OCI-LY3 (cell line): ENCODE results near the gene ZNF180.

ENCODE experiments used
- H2AFZ ChIP-seq: fragments of 200-600, 300-600 bp; shearing (Covaris generic); 2 replicates; pipeline ENCODE4 v1.6.0; 2014; ENCODE audit warnings: antibody characterized with exemption, low read depth, low read length
- H3K27ac ChIP-seq: fragments of 200-600, 300-600 bp; sonication (generic); 2 replicates; pipeline ENCODE4 v1.5.1; 2014; ENCODE audit warnings: mild to moderate bottlenecking, low read length, moderate library complexity, mixed read lengths
- H3K27me3 ChIP-seq: fragments of 200-600, 300-600 bp; sonication (generic); 2 replicates; pipeline ENCODE4 v1.6.1; 2014; ENCODE audit warnings: low read depth, low read length, mixed read lengths
- H3K36me3 ChIP-seq: fragments of 200-600, 300-600 bp; sonication (generic); replicated peaks from 2 replicates; pipeline ENCODE3; 2014; ENCODE audit warnings: low read depth, low read length, mixed read lengths
- H3K4me1 ChIP-seq: fragments of 300-600, 200-600 bp; sonication (generic); 2 replicates; pipeline ENCODE4 v1.6.1; 2014; ENCODE audit warnings: low read length, mixed read lengths
- H3K4me2 ChIP-seq: fragments of 200-600, 300-600 bp; sonication (generic); 2 replicates; pipeline ENCODE4 v1.6.1; 2014; ENCODE audit warnings: low read length, mixed read lengths
- H3K4me3 ChIP-seq: fragments of 300-600, 200-600 bp; sonication (generic); 2 replicates; pipeline ENCODE4 v1.5.1; 2014; ENCODE audit warnings: antibody characterized with exemption, mild to moderate bottlenecking, low read length, moderate library complexity
- H3K79me2 ChIP-seq: fragments of 300-600, 200-600 bp; shearing (Covaris generic); 2 replicates; pipeline ENCODE4 v1.6.1; 2014; ENCODE audit warnings: mild to moderate bottlenecking, low read length, mixed read lengths
- H3K9ac ChIP-seq: fragments of 300-600, 200-600 bp; shearing (Covaris generic); 2 replicates; pipeline ENCODE4 v1.6.0; 2014; ENCODE audit warnings: mild to moderate bottlenecking, low read length, moderate library complexity
- H3K9me3 ChIP-seq: fragments of 200-600, 300-600 bp; shearing (Covaris generic); 2 replicates; pipeline ENCODE4 v1.6.1; 2014; ENCODE audit warnings: low read length, mixed read lengths; ENCODE audit not compliant: insufficient read depth
- H4K20me1 ChIP-seq: fragments of 200-600, 300-600 bp; sonication (generic); 2 replicates; pipeline ENCODE4 v1.6.1; 2016; ENCODE audit warnings: low read length, mixed read lengths; ENCODE audit not compliant: insufficient read depth
- CTCF ChIP-seq: fragments of 200-600, 300-600 bp; sonication (generic); IDR thresholded peaks from 2 replicates; pipeline ENCODE4 v1.5.1; 2014; ENCODE audit warnings: antibody characterized with exemption, low read length, low read depth
- EZH2phosphoT487 ChIP-seq: fragments of 200-600 bp; shearing (Covaris generic); IDR thresholded peaks from 2 replicates; pipeline ENCODE4 v1.6.1; 2018; ENCODE audit warnings: antibody characterized with exemption, mixed run types, low read depth

ZNF180 gene

DNA sequence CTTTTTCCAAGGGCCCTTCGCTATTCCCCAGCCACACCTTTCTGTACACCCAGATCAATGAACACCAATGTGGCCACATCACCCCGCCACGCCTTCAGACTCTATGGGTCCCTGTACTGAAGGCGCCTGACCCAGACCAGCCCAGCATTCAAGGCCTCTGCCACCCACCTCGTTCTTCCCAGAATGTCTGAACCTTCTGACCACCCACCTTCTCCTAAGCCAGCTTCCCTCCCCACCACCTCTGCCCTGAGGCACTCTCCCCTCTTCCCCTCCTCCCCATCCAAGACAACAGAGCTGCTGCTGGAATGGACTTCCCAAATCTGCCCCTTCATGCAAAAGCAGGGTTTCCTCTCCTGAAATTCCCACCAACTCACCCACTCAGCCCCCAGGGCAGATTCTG is 32.5 kb upstream of the ZNF180 start:
- no peaks in the 10 kb centered on the region for H4K20me1 ChIP-seq
- H3K4me3 ChIP-seq, result no peak overlapping the region
- no peak for TF ChIP-seq EZH2phosphoT487
- TF ChIP-seq CTCF, result no peak
- no peak overlapping the region for H3K27ac ChIP-seq
- H3K27me3 ChIP-seq, result no peaks in the 10 kb centered on the region
- H3K4me2 ChIP-seq, result no peak overlapping the region
- H2AFZ ChIP-seq, result no peak overlapping the region
- H3K4me1 ChIP-seq, result peaks cover 6% of the 10 kb centered on the region
- no peaks in the 10 kb centered on the region for H3K9me3 ChIP-seq
- H3K36me3 ChIP-seq, result no peaks in the 10 kb centered on the region
- H3K9ac ChIP-seq, result no peak overlapping the region
- H3K79me2 ChIP-seq, result no peaks in the 10 kb centered on the region

DNA sequence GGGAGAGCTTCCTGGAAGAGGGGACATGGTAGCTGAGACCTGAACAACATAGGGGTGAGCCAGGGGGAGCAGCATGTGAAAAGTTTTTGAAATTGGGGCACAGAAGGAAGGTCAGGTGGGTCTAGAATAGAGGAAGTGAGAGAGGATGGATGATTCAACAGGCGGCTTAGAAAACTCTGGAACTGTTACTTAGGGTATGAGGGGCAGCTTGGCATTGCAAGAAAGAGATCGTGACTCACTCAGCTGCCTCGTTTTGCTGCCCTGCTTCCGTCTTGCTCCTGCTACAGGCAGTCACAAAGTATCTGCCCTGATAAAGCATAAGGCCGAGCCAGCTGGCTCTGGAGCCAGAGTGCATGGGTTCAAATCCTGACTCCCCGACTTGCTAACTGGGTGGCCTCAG is 30.5 kb upstream of the ZNF180 start:
- Histone ChIP-seq H3K4me1 (peaks cover 6% of the 10 kb centered on the region), H3K4me2 (0 out of 2 replicates have a peak overlapping the region, but pooled peaks have one; percentile 7), H4K20me1 (no peaks in the 10 kb centered on the region), H3K9me3 (no peaks in the 10 kb centered on the region), H3K79me2 (no peaks in the 10 kb centered on the region), H3K4me3 (no peak overlapping the region), H3K36me3 (no peaks in the 10 kb centered on the region), H3K9ac (no peak overlapping the region), H2AFZ (no peak overlapping the region), H3K27me3 (no peaks in the 10 kb centered on the region), H3K27ac (no peak overlapping the region)
- no peak for TF ChIP-seq EZH2phosphoT487
- no peak for TF ChIP-seq CTCF

DNA sequence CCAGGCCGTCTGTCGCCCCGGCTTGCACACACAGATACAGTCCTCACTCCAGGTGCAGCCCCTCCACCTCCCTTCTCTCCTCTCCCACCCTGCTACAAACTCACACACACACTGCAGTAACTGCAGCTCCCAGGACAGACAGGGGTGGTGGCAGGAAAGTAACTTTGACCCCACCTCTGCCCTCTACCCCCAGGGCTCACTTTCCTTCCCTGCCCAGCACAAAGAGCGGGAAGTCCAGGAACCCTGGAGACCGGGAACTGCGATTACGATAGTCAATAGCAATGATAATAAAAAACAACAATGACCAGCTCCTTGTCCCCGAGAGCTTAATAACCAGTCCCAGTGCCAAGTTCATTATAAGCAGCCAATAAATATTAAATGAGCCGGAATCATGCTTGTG is 29.2 kb upstream of the ZNF180 start, which contains the start of gene CEACAM20:
TSS of gene CEACAM20 (minus strand) at position 140 of the 400 bp plus-strand sequence. CDS start 166 bp downstream, outside the sequence.
- H3K27me3 ChIP-seq, result no peaks in the 10 kb centered on the region
- H3K9ac ChIP-seq, result no peak within 1 kb of the TSS
- H3K27ac ChIP-seq, result no peak within 1 kb of the TSS
- no peaks in the 10 kb centered on the region for H3K79me2 ChIP-seq
- TF ChIP-seq EZH2phosphoT487, result no peak
- no peak for TF ChIP-seq CTCF
- no peak within 1 kb of the TSS for H2AFZ ChIP-seq
- no peaks in the 10 kb centered on the region for H3K36me3 ChIP-seq
- H3K4me2 ChIP-seq, result no peak within 1 kb of the TSS
- no peak within 1 kb of the TSS for H3K4me3 ChIP-seq
- H4K20me1 ChIP-seq, result no peaks in the 10 kb centered on the region
- H3K9me3 ChIP-seq, result no peaks in the 10 kb centered on the region
- peaks cover 6% of the 10 kb centered on the region for H3K4me1 ChIP-seq

GRCh38 chr19:44527554-44527953 is 27.2 kb upstream of the ZNF180 start:
- Histone ChIP-seq H4K20me1 (no peaks in the 10 kb centered on the region), H3K4me1 (peaks cover 6% of the 10 kb centered on the region), H3K9me3 (no peaks in the 10 kb centered on the region), H3K27ac (no peak overlapping the region), H3K4me3 (no peak overlapping the region), H3K79me2 (no peaks in the 10 kb centered on the region), H3K4me2 (no peak overlapping the region), H3K27me3 (no peaks in the 10 kb centered on the region; the same call in 1 of the 2 replicates), H2AFZ (no peak overlapping the region), H3K9ac (no peak overlapping the region), H3K36me3 (no peaks in the 10 kb centered on the region)
- no peak for TF ChIP-seq CTCF
- no peak for TF ChIP-seq EZH2phosphoT487
